Epithelial cell of esophagus (primary cell): Measurements from ENCODE around the gene RBM28.

Experiments used
- DNase-seq: peaks from one replicate; pipeline ENCODE4 v3.0.0; 2010; ENCODE audit warnings: low read depth
- H3K4me3 ChIP-seq: 2 replicates; pipeline ENCODE4 v1.5.1; 2011; ENCODE audit warnings: mild to moderate bottlenecking, low read length, control low read depth
- CTCF ChIP-seq: IDR thresholded peaks from 2 replicates; pipeline ENCODE4 v1.5.1; 2011; ENCODE audit warnings: low read depth, mild to moderate bottlenecking, low read length, control low read depth, inconsistent platforms; ENCODE audit not compliant: insufficient read depth; ENCODE audit errors: missing control alignments

Gene RBM28

DNA sequence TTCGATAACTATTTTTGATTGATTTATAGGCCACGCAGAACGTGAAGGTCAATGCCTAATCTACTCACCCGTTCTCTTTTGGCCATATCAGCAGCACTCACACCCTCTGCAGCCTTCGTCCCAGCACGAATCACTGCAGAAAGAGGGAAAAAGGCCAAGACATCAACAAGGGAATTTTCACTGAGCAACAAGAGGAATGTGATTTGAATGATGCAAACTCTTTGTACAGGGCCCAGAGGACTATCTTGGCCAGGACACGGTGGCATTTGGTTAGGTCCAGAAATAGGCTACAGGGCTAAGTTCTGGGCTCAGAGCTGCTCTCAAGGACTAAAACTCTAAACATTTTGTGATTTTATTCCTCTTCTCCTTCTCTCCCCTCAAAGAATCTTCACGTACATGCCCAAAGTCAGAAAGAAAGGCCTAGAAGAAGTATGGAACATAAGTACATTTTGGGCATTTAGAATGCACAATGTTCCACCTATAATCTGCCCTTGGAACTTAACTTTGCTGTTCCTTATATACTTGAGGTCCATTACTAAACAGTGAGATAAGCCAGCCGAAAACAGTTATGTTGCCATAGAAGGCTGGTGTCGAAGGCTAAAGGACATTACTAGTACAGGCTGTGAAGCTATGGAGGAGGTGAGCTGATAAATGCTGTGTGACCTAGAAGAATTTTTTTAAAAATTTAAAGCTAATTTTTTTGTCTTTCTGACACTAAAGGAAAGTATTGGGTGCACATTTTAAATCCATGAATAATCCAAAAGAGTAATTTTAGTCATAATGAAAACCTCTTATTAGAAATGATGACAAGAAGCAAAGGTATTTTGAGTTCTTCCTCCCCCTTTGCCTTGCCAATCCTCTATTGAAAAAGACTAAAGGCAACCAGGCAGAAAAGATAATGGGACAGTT is 20.0 kb downstream of the RBM28 start:
- H3K4me3 ChIP-seq, result no peak overlapping the region
- DNase-seq, result no peak
- TF ChIP-seq CTCF, result no peak

DNA sequence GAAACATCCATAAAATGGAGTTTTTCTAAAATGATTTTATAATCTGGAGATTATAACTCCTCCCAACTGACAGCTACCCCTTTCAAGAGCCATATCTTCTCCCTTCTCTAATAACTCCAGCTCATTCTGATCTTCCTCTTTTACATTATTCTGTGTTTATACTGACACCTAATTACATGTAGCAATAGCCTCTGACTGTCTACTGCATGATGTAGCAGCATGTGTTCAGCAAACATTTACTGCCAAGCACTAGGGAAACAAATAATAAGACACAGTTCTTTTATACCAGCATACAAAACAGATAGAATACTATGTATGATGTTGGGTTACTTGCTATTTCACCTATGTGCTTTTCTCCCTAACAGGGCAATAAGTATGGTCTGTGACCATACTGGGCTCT is 20.7 kb downstream of the RBM28 start:
- TF ChIP-seq CTCF, result no peak
- no peak for DNase-seq
- H3K4me3 ChIP-seq, result no peak overlapping the region

DNA sequence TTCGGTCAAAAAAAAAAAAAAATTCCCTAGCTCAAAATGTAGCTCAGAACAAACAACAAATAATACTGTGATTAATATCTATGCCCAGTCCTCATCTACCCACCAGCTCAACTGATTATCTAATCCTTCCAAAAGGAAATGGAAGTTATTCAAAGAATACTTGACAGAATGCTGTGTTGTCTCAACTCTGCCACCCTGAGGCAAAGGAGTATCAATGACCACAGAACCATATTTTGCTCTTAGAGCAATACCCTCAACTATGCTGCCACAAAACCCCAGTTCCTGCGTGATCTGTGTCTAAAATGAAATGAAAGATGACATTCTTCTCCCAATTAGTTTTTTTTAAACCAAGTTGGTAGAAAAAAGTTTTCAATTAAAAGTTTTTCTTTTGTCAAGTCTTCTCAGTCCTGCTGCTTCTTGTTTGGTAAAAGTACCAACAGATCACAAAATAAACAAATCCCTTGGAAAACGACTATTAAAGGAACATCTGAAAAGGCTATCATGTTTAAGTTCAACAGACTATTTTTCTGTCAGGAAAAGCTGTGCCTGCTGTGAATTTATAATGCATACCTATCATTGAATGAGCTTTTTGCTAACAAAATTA is 21.6 kb downstream of the RBM28 start:
- no peak overlapping the region for H3K4me3 ChIP-seq
- peak; percentile 72 for TF ChIP-seq CTCF
- DNase-seq, result peak; percentile 64

GRCh38 chr7:128321044-128321422 is 22.7 kb downstream of the RBM28 start:
- no peak for DNase-seq
- TF ChIP-seq CTCF, result no peak
- no peak overlapping the region for H3K4me3 ChIP-seq

DNA sequence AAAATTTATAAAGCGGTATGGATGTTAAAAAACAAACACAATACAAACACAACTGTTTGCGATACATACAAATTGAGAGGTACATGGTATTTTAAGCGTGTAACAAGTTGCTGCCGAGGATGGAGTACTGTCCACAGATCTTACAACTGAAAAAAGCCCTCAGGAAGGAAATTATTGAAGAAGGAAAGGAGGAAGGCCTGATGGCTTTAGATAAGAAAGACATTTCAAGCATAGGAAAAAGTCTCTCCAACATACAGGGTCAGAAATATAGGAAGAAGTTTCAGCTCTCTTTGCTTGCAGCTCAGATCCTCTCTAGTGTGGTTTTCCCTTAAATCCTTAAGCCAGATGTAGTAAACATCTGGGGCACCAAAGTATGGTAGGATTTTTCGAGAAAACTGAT is 25.0 kb downstream of the RBM28 start:
- TF ChIP-seq CTCF, result no peak
- H3K4me3 ChIP-seq, result no peak overlapping the region
- no peak for DNase-seq

DNA sequence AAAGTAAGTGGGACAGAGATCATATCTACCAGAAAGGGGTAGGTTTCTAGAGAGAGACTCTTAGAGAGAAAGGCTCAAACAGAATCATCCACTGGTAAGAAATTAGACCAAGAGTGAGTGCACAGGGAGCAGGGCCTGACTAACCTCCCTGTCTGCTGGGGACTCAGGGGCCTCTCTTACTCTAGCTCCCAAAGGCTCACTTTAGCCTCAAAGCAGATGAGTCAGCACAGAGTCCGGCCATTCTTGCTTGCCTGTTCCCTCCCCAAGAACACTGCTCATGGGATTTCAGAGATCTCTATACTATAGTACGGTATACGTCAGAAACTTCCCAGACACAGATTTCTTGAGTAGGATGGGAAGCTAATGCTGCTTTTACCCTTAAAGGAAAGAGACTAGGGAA is 32.7 kb downstream of the RBM28 start:
- no peak overlapping the region for H3K4me3 ChIP-seq
- no peak for TF ChIP-seq CTCF
- no peak for DNase-seq
